Measurements from ENCODE around the gene KAZN. TPM values are rescaled to one million over a fixed set of nuclear protein-coding genes. Genes with fewer than 3 reads are reported as not detected.

KAZN gene
- total and polyA plus RNA-seq, 2 of the 8 experiments (the other 6 are each of a cell fraction or from before 2014, with no cell fraction given), result 3.7 to 11.8 TPM

- no peak overlapping the region for H3K27ac ChIP-seq (ENCODE audit: low read depth, low read length)
- no peak overlapping the region for H3K4me3 ChIP-seq (ENCODE audit: extremely low read depth in 1 of 4, insufficient read depth in 2 of 4, low read depth in 3 of 4, low read length in 4 of 4)
- H3K27me3 ChIP-seq (replicated peaks in 1 of 4; ENCODE audit: control insufficient read depth in 3 of 4, extremely low read depth in 1 of 4, insufficient read depth in 3 of 4, low read length in 3 of 4), result peaks cover 0 to 4% (median 2%) of the 10 kb centered on the region in 4 experiments; a peak in 4 of 7 replicates
- no peak overlapping the region for H2BK120ac ChIP-seq (replicated peaks; ENCODE audit: low read depth, low read length)
- TF ChIP-seq TAF1 (IDR thresholded peaks at IDR 0.05; ENCODE audit: low read depth, low read length), result no peak
- no peak for TF ChIP-seq SUZ12 (IDR thresholded peaks at IDR 0.05; ENCODE audit: low read length)
- TF ChIP-seq KDM4A (IDR thresholded peaks at IDR 0.05; ENCODE audit: low read depth, low read length, severe bottlenecking), result no peak
- no peak for TF ChIP-seq CHD2 (IDR thresholded peaks at IDR 0.05; ENCODE audit: low read length)
- TF ChIP-seq HDAC6 (IDR thresholded peaks at IDR 0.05; ENCODE audit: low read depth, low read length), result no peak
- no peak for TF ChIP-seq PHF8 (conservative IDR thresholded peaks at IDR 0.05; ENCODE audit: low read depth, low read length)
- TF ChIP-seq TAF7 (optimal IDR thresholded peaks at IDR 0.05; ENCODE audit: borderline replicate concordance, low read depth, low read length), result no peak
- TF ChIP-seq BACH1 (IDR thresholded peaks at IDR 0.05; ENCODE audit: low read length), result no peak
- WGBS, 2 experiments (ENCODE audit: extremely low coverage in 1 of 2, insufficient coverage in 1 of 2, insufficient read length in 1 of 2, insufficient replicate concordance in 2 of 2, low coverage in 1 of 2, low lambda C conversion rate in 2 of 2, missing lambda C conversion rate in 1 of 2), result 84% methylated on average over 4 of the region's 4 CpGs; no CpG with 5 or more reads in 1 of the 2 experiments
- ChIA-PET POLR2A (ENCODE audit: partially characterized antibody) (no interaction called here), CTCF (ENCODE audit: partially characterized antibody) (interaction anchor here (0.6 to 4.0 kb wide), 6 partner anchors 13 to 125 kb away, joined by 3 to 32 read pairs (median 4); no protein-coding TSS in a partner anchor)
- H3K4me2 ChIP-seq (ENCODE audit: insufficient read depth in 1 of 2, low read depth in 2 of 2, low read length in 2 of 2), result no peak overlapping the region
- DNase-seq (ENCODE audit: low read depth in 1 of 2, low spot score in 2 of 2) (no peak), FAIRE-seq (no peak)
- H4K8ac ChIP-seq (ENCODE audit: extremely low read depth, insufficient read depth, low read length), result no peak overlapping the region; the same call in 1 of the 2 replicates
- no peaks in the 10 kb centered on the region for H3K36me3 ChIP-seq (ENCODE audit: control insufficient read depth in 2 of 4, insufficient read depth in 4 of 4, low read length in 3 of 4)
- H3K23ac ChIP-seq (ENCODE audit: insufficient read length), result no peak overlapping the region
- H4K5ac ChIP-seq (ENCODE audit: insufficient read length, low read depth, low read length), result no peak overlapping the region
- no peaks in the 10 kb centered on the region for H3K9me3 ChIP-seq (ENCODE audit: insufficient read depth in 2 of 2, low read depth in 1 of 2, low read length in 1 of 2)
- no peak overlapping the region for H2BK15ac ChIP-seq (ENCODE audit: low read length)
- H3K14ac ChIP-seq (ENCODE audit: insufficient read length), result no peak overlapping the region
- no peak overlapping the region for H2AK5ac ChIP-seq (ENCODE audit: low read depth, low read length)
- H2AFZ ChIP-seq (ENCODE audit: low read length), result no peak overlapping the region
- H4K91ac ChIP-seq (replicated peaks; ENCODE audit: insufficient read length, low read length), result no peak overlapping the region
- no peaks in the 10 kb centered on the region for H3K23me2 ChIP-seq (ENCODE audit: low read depth, low read length)
- no peak overlapping the region for H2BK12ac ChIP-seq (ENCODE audit: low read depth, low read length)
- H4K20me1 ChIP-seq (replicated peaks in 1 of 2; ENCODE audit: control insufficient read depth in 1 of 2, insufficient read depth in 2 of 2, low read length in 2 of 2), result no peaks in the 10 kb centered on the region
- H3K79me2 ChIP-seq (ENCODE audit: control insufficient read depth in 1 of 2, insufficient read depth in 2 of 2, low read length in 2 of 2), result no peaks in the 10 kb centered on the region
- H3K18ac ChIP-seq (ENCODE audit: extremely low read depth, low read length), result no peak overlapping the region
- no peak overlapping the region for H3K56ac ChIP-seq (replicated peaks; ENCODE audit: insufficient read length, low read depth, low read length)
- no peaks in the 10 kb centered on the region for H3K79me1 ChIP-seq (ENCODE audit: low read depth, low read length)
- no peak overlapping the region for H3K4ac ChIP-seq (replicated peaks; ENCODE audit: insufficient read length, low read depth, low read length)
- H3K9ac ChIP-seq (replicated peaks in 1 of 4; ENCODE audit: extremely low read depth in 1 of 4, low read depth in 3 of 4, low read length in 3 of 4), result no peak overlapping the region
- H2BK5ac ChIP-seq (ENCODE audit: low read depth, low read length), result no peak overlapping the region
- H3K4me1 ChIP-seq (replicated peaks in 1 of 4; ENCODE audit: control insufficient read depth in 3 of 4, insufficient read depth in 4 of 4, low read length in 3 of 4), result peaks cover 0 to 9% (median 5%) of the 10 kb centered on the region in 4 experiments; a peak in 5 of 7 replicates
- H2BK20ac ChIP-seq (ENCODE audit: low read length), result no peak overlapping the region
Measured at GRCh38 chr1:15101801-15102200, 503.3 kb downstream of the KAZN start.
